Endothelial cell of umbilical vein (primary cell): ENCODE measurements around the gene KCNK16. TPM values are rescaled to one million over a fixed set of nuclear protein-coding genes. Genes with fewer than 3 reads are reported as not detected.

Experiments used
- BruUV-seq: library from RNA; stranded (reverse); fragments of 400-500 nt; replicated peaks from 2 replicates; lab custom pipeline; 2021; lab: Mats Ljungman, UMichigan
- CTCF ChIA-PET: fragments of 300-600, 350-600 bp; sonication (Branson Sonifier 250); formaldehyde crosslinking; loops from one replicate; lab custom pipeline; 2021; ENCODE audit warnings: antibody characterized with exemption, inconsistent platforms; lab: Charles Lee
- POLR2A ChIA-PET: fragments of 300-600, 350-600 bp; sonication (Branson Sonifier 250); formaldehyde crosslinking; loops from one replicate; lab custom pipeline; 2021; ENCODE audit warnings: antibody characterized with exemption, inconsistent platforms; lab: Charles Lee
- DNase-seq: peaks from one replicate; pipeline ENCODE4 v3.0.0-alpha.2; 2011; ENCODE audit warnings: low read depth, low spot score
- FAIRE-seq: peaks from 2 replicates; lab custom pipeline; 2011; peaks lifted over from hg19 to GRCh38; lab: Jason Lieb, UNC
- H2AFZ ChIP-seq: 2 replicates; pipeline ENCODE4 v1.6.0; 2012; ENCODE audit warnings: low read depth, low read length, control low read depth, inconsistent platforms
- H3K27ac ChIP-seq: 2 replicates; pipeline ENCODE4 v1.5.1; 2011; ENCODE audit warnings: low read depth, mild to moderate bottlenecking, control low read depth, low read length, moderate library complexity; ENCODE audit not compliant: insufficient read depth
- H3K27me3 ChIP-seq, 2 experiments: 2 replicates each; pipeline versions ENCODE4 v1.6.0 to v1.6.1; 2011; ENCODE audit warnings: low read length in 2 of 2, mixed read lengths in 1 of 2; ENCODE audit not compliant: control insufficient read depth in 2 of 2, insufficient read depth in 2 of 2
- H3K36me3 ChIP-seq, 2 experiments: 2 replicates in 1 of 2; 3 replicates in 1 of 2; pipeline ENCODE4 v1.5.1; 2011; ENCODE audit warnings: low read length in 2 of 2, mild to moderate bottlenecking in 1 of 2, moderate library complexity in 1 of 2; ENCODE audit not compliant: control insufficient read depth in 2 of 2, insufficient read depth in 2 of 2; ENCODE audit errors: extremely low read depth in 1 of 2
- H3K4me1 ChIP-seq: 3 replicates; pipeline ENCODE4 v1.5.1; 2011; ENCODE audit warnings: mild to moderate bottlenecking, low read length; ENCODE audit not compliant: control insufficient read depth, insufficient read depth; ENCODE audit errors: extremely low read depth
- H3K4me2 ChIP-seq: 2 replicates; pipeline ENCODE4 v1.6.1; 2011; ENCODE audit warnings: low read length, control low read depth, mixed read lengths; ENCODE audit not compliant: insufficient read depth
- H3K4me3 ChIP-seq, 3 experiments: fragments of 200-600 bp in 1 of 3; sonication (generic), shearing (Covaris generic) in 1 of 3; replicated peaks in 1 of 3; 2 replicates each; pipeline ENCODE4 v1.5.1; 2011 to 2016; ENCODE audit warnings: control low read depth in 3 of 3, low read length in 3 of 3, mild to moderate bottlenecking in 2 of 3, inconsistent platforms in 1 of 3, low read depth in 1 of 3, moderate library complexity in 1 of 3; ENCODE audit not compliant: insufficient read depth in 1 of 3
- H3K79me2 ChIP-seq: 2 replicates; pipeline ENCODE4 v1.6.0; 2012; ENCODE audit warnings: low read length, inconsistent platforms; ENCODE audit not compliant: control insufficient read depth, insufficient read depth
- H3K9ac ChIP-seq: replicated peaks from 2 replicates; pipeline ENCODE3; 2011; ENCODE audit warnings: low read length, control low read depth; ENCODE audit not compliant: insufficient read depth; ENCODE audit errors: extremely low read depth
- H3K9me1 ChIP-seq: replicated peaks from 3 replicates; pipeline ENCODE4 v1.6.0; 2011; ENCODE audit warnings: mild to moderate bottlenecking, low read length; ENCODE audit not compliant: control insufficient read depth, insufficient read depth; ENCODE audit errors: extremely low read depth
- H3K9me3 ChIP-seq: replicated peaks from 2 replicates; pipeline ENCODE4 v1.5.1; 2012; ENCODE audit warnings: low read length, inconsistent platforms; ENCODE audit not compliant: control insufficient read depth, insufficient read depth
- H4K20me1 ChIP-seq: replicated peaks from 2 replicates; pipeline ENCODE3; 2011; ENCODE audit warnings: mild to moderate bottlenecking, low read length; ENCODE audit not compliant: control insufficient read depth, insufficient read depth; ENCODE audit errors: extremely low read depth
- EZH2 ChIP-seq: IDR thresholded peaks from 2 replicates; pipeline ENCODE4 v1.6.1; 2012; ENCODE audit warnings: borderline replicate concordance, low read depth, mild to moderate bottlenecking, moderate library complexity, low read length, inconsistent platforms; ENCODE audit not compliant: severe bottlenecking
- FOS ChIP-seq: IDR thresholded peaks from 2 replicates; pipeline ENCODE4 v1.6.1; 2011; ENCODE audit warnings: mild to moderate bottlenecking, low read length, moderate library complexity, borderline replicate concordance; ENCODE audit not compliant: insufficient read depth
- GATA2 ChIP-seq: IDR thresholded peaks from 2 replicates; pipeline ENCODE4 v1.7.0; 2011; ENCODE audit warnings: low read depth, mild to moderate bottlenecking, moderate library complexity, mixed read lengths, low read length; ENCODE audit not compliant: insufficient read length, insufficient read depth
- JUN ChIP-seq: IDR thresholded peaks from 2 replicates; pipeline ENCODE4 v1.6.1; 2011; ENCODE audit warnings: borderline replicate concordance, low read depth; ENCODE audit not compliant: insufficient read length, insufficient read depth
- MAX ChIP-seq: IDR thresholded peaks from 2 replicates; pipeline ENCODE4 v1.6.1; 2011; ENCODE audit not compliant: insufficient read depth, insufficient read length
- MYC ChIP-seq: IDR thresholded peaks from one replicate; pipeline ENCODE4 v1.6.1; 2011; ENCODE audit warnings: mild to moderate bottlenecking, low read depth, low read length
- POLR2A ChIP-seq: IDR thresholded peaks from 2 replicates; pipeline ENCODE4 v1.6.1; 2012; ENCODE audit warnings: low read depth, mild to moderate bottlenecking, control low read depth, low read length
- POLR2AphosphoS5 ChIP-seq: IDR thresholded peaks from 2 replicates; pipeline ENCODE4 v1.6.1; 2012; ENCODE audit warnings: low read depth, mild to moderate bottlenecking, control low read depth, low read length, moderate library complexity; ENCODE audit not compliant: insufficient read depth
- dilution Hi-C: fragments of 300-500 bp; cut with MboI; formaldehyde crosslinking; loops from one replicate; pipeline ENCODE4 v1.15.0; 2019; ENCODE audit warnings: low sequenced_read_pairs; ENCODE audit not compliant: extremely low pct_ligation_motif_present
- intact Hi-C: fragments of 100-400 bp; cut with micrococcal nuclease; formaldehyde crosslinking; loops from one replicate; pipeline ENCODE4 v1.10.0; 2022
- polyA plus RNA-seq, 4 experiments: library from polyadenylated mRNA; depleted of rRNA in 3 of 4; stranded (reverse) in 3 of 4; unstranded in 1 of 4; fragments of >200 nt; gene quantifications; 2 replicates each; pipeline versions ENCODE4 v1.2.1 to v1.2.3, GENCODE V29; 2011 to 2012; ENCODE audit warnings: missing spikeins in 1 of 4
- total RNA-seq: library from RNA; stranded (reverse); gene quantifications from 2 replicates; pipeline ENCODE4 v1.2.3, GENCODE V29; 2021
- TF ChIP-seq, protein P1 (sequence below), 2 donors: IDR thresholded peaks; 1 replicate in 1 of 2; 2 replicates in 1 of 2; pipeline ENCODE4 v1.5.1; 2011; ENCODE audit warnings: low read length in 2 of 2, mild to moderate bottlenecking in 2 of 2, moderate library complexity in 2 of 2, control low read depth in 1 of 2, inconsistent platforms in 1 of 2, low read depth in 1 of 2; ENCODE audit not compliant: insufficient read depth in 1 of 2; ENCODE audit errors: extremely low read depth in 1 of 2

Gene KCNK16
- total and polyA plus RNA-seq, 2 donors (not counting 3 experiments of a cell fraction or from before 2014, with no cell fraction given), result not detected

GRCh38 chr6:39314273-39314795, 8.2 kb downstream of the KCNK16 start, which contains the start of gene KCNK17:
KCNK17 (minus strand) TSS chr6:39314419; CDS start chr6:39314320, 99 bp downstream.
- dilution Hi-C loops, result no loop called here
- Histone ChIP-seq H3K4me2 (no peak within 1 kb of the TSS), H3K4me1 (no peaks in the 10 kb centered on the region), H3K79me2 (no peaks in the 10 kb centered on the region), H3K9me3 (no peaks in the 10 kb centered on the region), H3K36me3 (no peaks in the 10 kb centered on the region), H3K27me3 (peaks cover 19 to 24% of the 10 kb centered on the region in 2 experiments), H3K9me1 (no peaks in the 10 kb centered on the region), H3K4me3 (no peak within 1 kb of the TSS), H3K27ac (no peak within 1 kb of the TSS), H2AFZ (no peak within 1 kb of the TSS), H4K20me1 (no peaks in the 10 kb centered on the region), H3K9ac (no peak within 1 kb of the TSS)
- ChIA-PET CTCF (interaction anchor here (1.5 kb wide), 1 partner anchor 11 kb away, joined by 3 read pairs; no protein-coding TSS in a partner anchor), POLR2A (no interaction called here)
- no TSS peak for BruUV-seq
- intact Hi-C loops, result no loop called here
- TF ChIP-seq FOS (no peak), MAX (no peak), JUN (no peak), MYC (no peak), EZH2 (no peak), POLR2AphosphoS5 (no peak), POLR2A (no peak), GATA2 (no peak)
- TF ChIP-seq, protein P1, sequence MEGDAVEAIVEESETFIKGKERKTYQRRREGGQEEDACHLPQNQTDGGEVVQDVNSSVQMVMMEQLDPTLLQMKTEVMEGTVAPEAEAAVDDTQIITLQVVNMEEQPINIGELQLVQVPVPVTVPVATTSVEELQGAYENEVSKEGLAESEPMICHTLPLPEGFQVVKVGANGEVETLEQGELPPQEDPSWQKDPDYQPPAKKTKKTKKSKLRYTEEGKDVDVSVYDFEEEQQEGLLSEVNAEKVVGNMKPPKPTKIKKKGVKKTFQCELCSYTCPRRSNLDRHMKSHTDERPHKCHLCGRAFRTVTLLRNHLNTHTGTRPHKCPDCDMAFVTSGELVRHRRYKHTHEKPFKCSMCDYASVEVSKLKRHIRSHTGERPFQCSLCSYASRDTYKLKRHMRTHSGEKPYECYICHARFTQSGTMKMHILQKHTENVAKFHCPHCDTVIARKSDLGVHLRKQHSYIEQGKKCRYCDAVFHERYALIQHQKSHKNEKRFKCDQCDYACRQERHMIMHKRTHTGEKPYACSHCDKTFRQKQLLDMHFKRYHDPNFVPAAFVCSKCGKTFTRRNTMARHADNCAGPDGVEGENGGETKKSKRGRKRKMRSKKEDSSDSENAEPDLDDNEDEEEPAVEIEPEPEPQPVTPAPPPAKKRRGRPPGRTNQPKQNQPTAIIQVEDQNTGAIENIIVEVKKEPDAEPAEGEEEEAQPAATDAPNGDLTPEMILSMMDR (IDR thresholded peaks at IDR 0.05; ENCODE audit: extremely low read depth in 1 of 2, insufficient read depth in 1 of 2, low read depth in 1 of 2, low read length in 2 of 2), result no peak
- no peak for DNase-seq
- FAIRE-seq, result no peak
